ENCODE measurements around the gene THAP7. TPM values are rescaled to one million over a fixed set of nuclear protein-coding genes. Genes with fewer than 3 reads are reported as not detected.

Gene THAP7
- total and polyA plus RNA-seq, 2 of the 13 experiments (the other 11 are each of a cell fraction or from before 2014, with no cell fraction given), result 13.0 to 25.5 TPM

DNA sequence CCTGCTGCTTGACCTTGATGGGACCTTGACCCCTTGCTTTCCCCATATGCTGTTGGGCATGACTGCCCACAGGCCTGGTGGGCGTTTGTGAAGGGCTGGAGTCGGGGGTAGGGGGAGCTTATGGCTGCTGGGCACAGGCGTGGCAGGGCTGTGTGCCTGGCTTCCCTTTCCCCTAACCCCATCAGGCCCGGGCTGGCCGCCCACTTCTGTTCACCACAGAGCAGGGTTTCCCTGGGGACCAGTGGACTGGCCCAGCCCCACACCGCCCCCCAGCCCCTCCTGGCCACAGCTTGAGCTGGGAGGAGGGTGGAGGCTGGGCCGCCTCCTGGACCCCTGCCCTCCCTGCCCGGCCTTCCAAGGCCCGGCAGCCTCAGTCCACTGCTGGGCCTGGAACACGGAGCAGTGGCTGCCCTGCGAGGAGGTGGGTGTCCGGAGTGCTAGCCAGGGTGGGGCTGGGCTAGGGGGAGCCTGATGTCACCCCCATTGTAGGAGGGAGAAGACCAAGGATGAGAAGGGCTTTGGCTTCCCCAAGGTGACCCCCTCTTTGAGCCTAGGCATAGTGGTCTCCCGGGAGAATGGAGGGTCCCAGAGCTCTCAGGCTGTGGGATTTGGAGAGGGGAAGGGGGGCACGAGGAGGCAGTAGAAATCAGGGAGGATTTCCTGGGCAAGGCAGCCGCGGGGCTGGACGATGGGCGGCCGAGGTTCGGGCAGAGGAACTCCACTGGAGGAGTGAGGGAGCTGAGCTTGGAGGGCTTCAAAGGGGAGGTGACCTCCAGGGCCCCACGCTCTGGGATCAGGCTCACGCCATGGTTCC is 34.8 kb downstream of the THAP7 start, which contains the start of gene AIFM3 (continued):
- no peak for TF ChIP-seq ZNF777 (CRISPR knock-in tag; IDR thresholded peaks at IDR 0.05)
- no peak for TF ChIP-seq SOX13 (IDR thresholded peaks at IDR 0.05)
- no peak for TF ChIP-seq SOX13 (CRISPR knock-in tag; conservative IDR thresholded peaks at IDR 0.05 in 1 of 2, IDR thresholded peaks at IDR 0.05 in 1 of 2)
- TF ChIP-seq ZFX (CRISPR knock-in tag; IDR thresholded peaks at IDR 0.05; ENCODE audit: low read depth), result peak; percentile 27; the same call in 1 of the 2 replicates
- TF ChIP-seq, protein P1, sequence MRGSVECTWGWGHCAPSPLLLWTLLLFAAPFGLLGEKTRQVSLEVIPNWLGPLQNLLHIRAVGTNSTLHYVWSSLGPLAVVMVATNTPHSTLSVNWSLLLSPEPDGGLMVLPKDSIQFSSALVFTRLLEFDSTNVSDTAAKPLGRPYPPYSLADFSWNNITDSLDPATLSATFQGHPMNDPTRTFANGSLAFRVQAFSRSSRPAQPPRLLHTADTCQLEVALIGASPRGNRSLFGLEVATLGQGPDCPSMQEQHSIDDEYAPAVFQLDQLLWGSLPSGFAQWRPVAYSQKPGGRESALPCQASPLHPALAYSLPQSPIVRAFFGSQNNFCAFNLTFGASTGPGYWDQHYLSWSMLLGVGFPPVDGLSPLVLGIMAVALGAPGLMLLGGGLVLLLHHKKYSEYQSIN (CRISPR knock-in tag; IDR thresholded peaks at IDR 0.05; ENCODE audit: borderline replicate concordance), result no peak
- no peak for TF ChIP-seq MAFK (conservative IDR thresholded peaks at IDR 0.05 in 1 of 2, IDR thresholded peaks at IDR 0.05 in 1 of 2; ENCODE audit: low read length in 2 of 2)
- TF ChIP-seq, protein P2, sequence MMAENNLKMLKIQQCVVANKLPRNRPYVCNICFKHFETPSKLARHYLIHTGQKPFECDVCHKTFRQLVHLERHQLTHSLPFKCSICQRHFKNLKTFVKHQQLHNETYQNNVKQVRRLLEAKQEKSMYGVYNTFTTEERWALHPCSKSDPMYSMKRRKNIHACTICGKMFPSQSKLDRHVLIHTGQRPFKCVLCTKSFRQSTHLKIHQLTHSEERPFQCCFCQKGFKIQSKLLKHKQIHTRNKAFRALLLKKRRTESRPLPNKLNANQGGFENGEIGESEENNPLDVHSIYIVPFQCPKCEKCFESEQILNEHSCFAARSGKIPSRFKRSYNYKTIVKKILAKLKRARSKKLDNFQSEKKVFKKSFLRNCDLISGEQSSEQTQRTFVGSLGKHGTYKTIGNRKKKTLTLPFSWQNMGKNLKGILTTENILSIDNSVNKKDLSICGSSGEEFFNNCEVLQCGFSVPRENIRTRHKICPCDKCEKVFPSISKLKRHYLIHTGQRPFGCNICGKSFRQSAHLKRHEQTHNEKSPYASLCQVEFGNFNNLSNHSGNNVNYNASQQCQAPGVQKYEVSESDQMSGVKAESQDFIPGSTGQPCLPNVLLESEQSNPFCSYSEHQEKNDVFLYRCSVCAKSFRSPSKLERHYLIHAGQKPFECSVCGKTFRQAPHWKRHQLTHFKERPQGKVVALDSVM (CRISPR knock-in tag; IDR thresholded peaks at IDR 0.05), result no peak
- 0 out of 2 replicates have a peak, but pooled peaks have one; percentile 44 for TF ChIP-seq RBFOX2 (IDR thresholded peaks at IDR 0.05; ENCODE audit: low read depth, low read length)
- TF ChIP-seq, protein P3, sequence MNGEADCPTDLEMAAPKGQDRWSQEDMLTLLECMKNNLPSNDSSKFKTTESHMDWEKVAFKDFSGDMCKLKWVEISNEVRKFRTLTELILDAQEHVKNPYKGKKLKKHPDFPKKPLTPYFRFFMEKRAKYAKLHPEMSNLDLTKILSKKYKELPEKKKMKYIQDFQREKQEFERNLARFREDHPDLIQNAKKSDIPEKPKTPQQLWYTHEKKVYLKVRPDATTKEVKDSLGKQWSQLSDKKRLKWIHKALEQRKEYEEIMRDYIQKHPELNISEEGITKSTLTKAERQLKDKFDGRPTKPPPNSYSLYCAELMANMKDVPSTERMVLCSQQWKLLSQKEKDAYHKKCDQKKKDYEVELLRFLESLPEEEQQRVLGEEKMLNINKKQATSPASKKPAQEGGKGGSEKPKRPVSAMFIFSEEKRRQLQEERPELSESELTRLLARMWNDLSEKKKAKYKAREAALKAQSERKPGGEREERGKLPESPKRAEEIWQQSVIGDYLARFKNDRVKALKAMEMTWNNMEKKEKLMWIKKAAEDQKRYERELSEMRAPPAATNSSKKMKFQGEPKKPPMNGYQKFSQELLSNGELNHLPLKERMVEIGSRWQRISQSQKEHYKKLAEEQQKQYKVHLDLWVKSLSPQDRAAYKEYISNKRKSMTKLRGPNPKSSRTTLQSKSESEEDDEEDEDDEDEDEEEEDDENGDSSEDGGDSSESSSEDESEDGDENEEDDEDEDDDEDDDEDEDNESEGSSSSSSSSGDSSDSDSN (CRISPR knock-in tag; IDR thresholded peaks at IDR 0.05), result 0 out of 2 replicates have a peak, but pooled peaks have one; percentile 1
- TF ChIP-seq, protein P4, sequence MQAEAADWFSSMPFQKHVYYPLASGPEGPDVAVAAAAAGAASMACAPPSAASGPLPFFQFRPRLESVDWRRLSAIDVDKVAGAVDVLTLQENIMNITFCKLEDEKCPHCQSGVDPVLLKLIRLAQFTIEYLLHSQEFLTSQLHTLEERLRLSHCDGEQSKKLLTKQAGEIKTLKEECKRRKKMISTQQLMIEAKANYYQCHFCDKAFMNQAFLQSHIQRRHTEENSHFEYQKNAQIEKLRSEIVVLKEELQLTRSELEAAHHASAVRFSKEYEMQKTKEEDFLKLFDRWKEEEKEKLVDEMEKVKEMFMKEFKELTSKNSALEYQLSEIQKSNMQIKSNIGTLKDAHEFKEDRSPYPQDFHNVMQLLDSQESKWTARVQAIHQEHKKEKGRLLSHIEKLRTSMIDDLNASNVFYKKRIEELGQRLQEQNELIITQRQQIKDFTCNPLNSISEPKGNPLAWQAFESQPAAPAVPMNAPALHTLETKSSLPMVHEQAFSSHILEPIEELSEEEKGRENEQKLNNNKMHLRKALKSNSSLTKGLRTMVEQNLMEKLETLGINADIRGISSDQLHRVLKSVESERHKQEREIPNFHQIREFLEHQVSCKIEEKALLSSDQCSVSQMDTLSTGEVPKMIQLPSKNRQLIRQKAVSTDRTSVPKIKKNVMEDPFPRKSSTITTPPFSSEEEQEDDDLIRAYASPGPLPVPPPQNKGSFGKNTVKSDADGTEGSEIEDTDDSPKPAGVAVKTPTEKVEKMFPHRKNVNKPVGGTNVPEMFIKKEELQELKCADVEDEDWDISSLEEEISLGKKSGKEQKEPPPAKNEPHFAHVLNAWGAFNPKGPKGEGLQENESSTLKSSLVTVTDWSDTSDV (CRISPR knock-in tag; IDR thresholded peaks at IDR 0.05), result no peak
- TF ChIP-seq CREM (IDR thresholded peaks at IDR 0.05), result no peak
- TF ChIP-seq CREM (CRISPR knock-in tag; IDR thresholded peaks at IDR 0.05), result no peak
- no peak for TF ChIP-seq KMT2A (CRISPR knock-in tag; IDR thresholded peaks at IDR 0.05)
- TF ChIP-seq MIXL1 (CRISPR knock-in tag; IDR thresholded peaks at IDR 0.05), result no peak
- 0 out of 2 replicates have a peak, but pooled peaks have one; percentile 3 for TF ChIP-seq SAP130 (CRISPR knock-in tag; IDR thresholded peaks at IDR 0.05; ENCODE audit: low read depth)
- TF ChIP-seq ZNF772 (CRISPR knock-in tag; IDR thresholded peaks at IDR 0.05), result no peak
- no peak for TF ChIP-seq NCOR1 (IDR thresholded peaks at IDR 0.05; ENCODE audit: borderline replicate concordance, low read length)
- TF ChIP-seq ZBTB7B (CRISPR knock-in tag; IDR thresholded peaks at IDR 0.05), result 0 out of 2 replicates have a peak, but pooled peaks have one; percentile 48
- no peak for TF ChIP-seq TOPORS (CRISPR knock-in tag; IDR thresholded peaks at IDR 0.05)
- TF ChIP-seq ZEB1 (IDR thresholded peaks at IDR 0.05; ENCODE audit: insufficient replicate concordance, low read depth), result no peak
- TF ChIP-seq FIP1L1 (IDR thresholded peaks at IDR 0.05; ENCODE audit: borderline replicate concordance, insufficient read depth, low read depth, low read length), result no peak
- no peak for TF ChIP-seq U2AF1 (optimal IDR thresholded peaks at IDR 0.05; ENCODE audit: low read depth, low read length)
